HepG2 (cell line): ENCODE results near the gene OAS1. TPM values are rescaled to one million over a fixed set of nuclear protein-coding genes. Genes with fewer than 3 reads are reported as not detected.

Source experiments
- FOXP4 ChIP-seq: sonication (generic); formaldehyde crosslinking; IDR thresholded peaks from 2 replicates; pipeline ENCODE4 v1.4.0; 2020; ENCODE audit warnings: missing genetic modification reagents
- MEF2D ChIP-seq: sonication (generic); formaldehyde crosslinking; IDR thresholded peaks from 2 replicates; pipeline ENCODE4 v1.5.1; 2020; ENCODE audit warnings: mild to moderate bottlenecking, missing genetic modification reagents
- MIXL1 ChIP-seq: IDR thresholded peaks from 2 replicates; pipeline ENCODE4 v1.6.1; 2016
- NFE2L1 ChIP-seq: sonication (generic); formaldehyde crosslinking; IDR thresholded peaks from 2 replicates; pipeline ENCODE4 v1.4.0; 2020; ENCODE audit warnings: missing genetic modification reagents, mild to moderate bottlenecking, borderline replicate concordance
- TEAD3 ChIP-seq: optimal IDR thresholded peaks from 2 replicates; pipeline ENCODE3; 2016; ENCODE audit warnings: borderline replicate concordance
- THRA ChIP-seq: sonication (generic); formaldehyde crosslinking; IDR thresholded peaks from 2 replicates; pipeline ENCODE4 v1.4.0; 2020; ENCODE audit warnings: missing genetic modification reagents, borderline replicate concordance
- ZBTB42 ChIP-seq: sonication (generic); formaldehyde crosslinking; IDR thresholded peaks from 2 replicates; pipeline ENCODE4 v1.5.0; 2020; ENCODE audit warnings: mild to moderate bottlenecking, missing genetic modification reagents
- ZNF562 ChIP-seq: sonication (generic); formaldehyde crosslinking; IDR thresholded peaks from 2 replicates; pipeline ENCODE4 v1.8.0; 2022; ENCODE audit warnings: missing genetic modification reagents, borderline replicate concordance
- ZNF607 ChIP-seq: sonication (generic); formaldehyde crosslinking; IDR thresholded peaks from 2 replicates; pipeline ENCODE4 v1.5.1; 2020; ENCODE audit warnings: missing genetic modification reagents, mild to moderate bottlenecking, borderline replicate concordance
- ZNF709 ChIP-seq: sonication (generic); formaldehyde crosslinking; IDR thresholded peaks from 2 replicates; pipeline ENCODE4 v1.5.0; 2020; ENCODE audit warnings: mild to moderate bottlenecking, missing genetic modification reagents
- ZNF710 ChIP-seq: sonication (generic); formaldehyde crosslinking; IDR thresholded peaks from 2 replicates; pipeline ENCODE4 v1.5.0; 2020; ENCODE audit warnings: mild to moderate bottlenecking, missing genetic modification reagents, borderline replicate concordance
- ZNF766 ChIP-seq: sonication (generic); formaldehyde crosslinking; IDR thresholded peaks from 2 replicates; pipeline ENCODE4 v1.5.0; 2020; ENCODE audit warnings: missing genetic modification reagents, borderline replicate concordance
- ZNF781 ChIP-seq: sonication (generic); formaldehyde crosslinking; IDR thresholded peaks from 2 replicates; pipeline ENCODE4 v1.5.1; 2020; ENCODE audit warnings: borderline replicate concordance, mild to moderate bottlenecking, missing genetic modification reagents; ENCODE audit errors: not compliant biosample characterization
- polyA plus RNA-seq, 8 experiments: library from polyadenylated mRNA; depleted of rRNA in 3 of 8; stranded (reverse) in 7 of 8; unstranded in 1 of 8; fragments of >200 nt; fragmentation: Illumina TruSeq in 4 of 8; extraction: Trizol in 4 of 8; gene quantifications; 2 replicates each; pipeline versions ENCODE4 v1.2.1 to v1.2.3, GENCODE V29; 2011 to 2016; ENCODE audit warnings: low read depth in 4 of 8, missing spikeins in 1 of 8, mixed read lengths in 1 of 8; ENCODE audit not compliant: insufficient read depth in 1 of 8
- total RNA-seq, 5 experiments: library from RNA; depleted of rRNA; stranded (reverse); fragments of >200 nt; fragmentation: Illumina TruSeq; extraction: Trizol; gene quantifications; 2 replicates each; pipeline ENCODE4 v1.2.3, GENCODE V29; 2016; ENCODE audit warnings: low read depth in 1 of 5
- TF ChIP-seq, protein P1 (sequence below): sonication (generic); formaldehyde crosslinking; IDR thresholded peaks from 2 replicates; pipeline ENCODE4 v1.5.0; 2020; ENCODE audit warnings: missing genetic modification reagents
- TF ChIP-seq, protein P2 (sequence below): sonication (generic); formaldehyde crosslinking; IDR thresholded peaks from 2 replicates; pipeline ENCODE4 v1.4.0; 2020; ENCODE audit warnings: mild to moderate bottlenecking, low read depth, missing genetic modification reagents
- TF ChIP-seq, protein P3 (sequence below): IDR thresholded peaks from 2 replicates; pipeline ENCODE4 v1.6.1; 2018; ENCODE audit warnings: missing genetic modification reagents
- TF ChIP-seq, protein P4 (sequence below), 2 experiments: fragments of 450-650 bp in 1 of 2; sonication (generic) in 1 of 2; formaldehyde crosslinking; IDR thresholded peaks; 2 replicates each; pipeline versions ENCODE4 v1.5.0 to v1.8.0; 2020 to 2022; ENCODE audit warnings: mild to moderate bottlenecking in 1 of 2, missing genetic modification reagents in 1 of 2
- TF ChIP-seq, protein P5 (sequence below): sonication (generic); formaldehyde crosslinking; IDR thresholded peaks from 2 replicates; pipeline ENCODE4 v1.4.0; 2020; ENCODE audit warnings: mild to moderate bottlenecking, missing genetic modification reagents, borderline replicate concordance

The OAS1 gene
- total and polyA plus RNA-seq, 2 of the 13 experiments (the other 11 are each of a cell fraction or from before 2014, with no cell fraction given), result 6.5 to 10.6 TPM

GRCh38 chr12:112924986-112925385, 18.2 kb downstream of the OAS1 start (continued):
- TF ChIP-seq FOXP4 (CRISPR knock-in tag) (peak; percentile 45; the same call in 1 of the 2 replicates), ZNF562 (CRISPR knock-in tag) (no peak), TEAD3 (peak; percentile 24), ZBTB42 (CRISPR knock-in tag) (no peak), ZNF766 (CRISPR knock-in tag) (0 out of 2 replicates have a peak, but pooled peaks have one; percentile 27), ZNF781 (CRISPR knock-in tag) (no peak), MIXL1 (CRISPR knock-in tag) (peak; percentile 71), ZNF709 (CRISPR knock-in tag) (no peak), ZNF710 (CRISPR knock-in tag) (peak; percentile 24; the same call in 1 of the 2 replicates), THRA (CRISPR knock-in tag) (peak; percentile 78; the same call in 1 of the 2 replicates), NFE2L1 (CRISPR knock-in tag) (no peak), ZNF607 (no peak), MEF2D (CRISPR knock-in tag) (peak; percentile 73; the same call in 1 of the 2 replicates)
- TF ChIP-seq, protein P1, sequence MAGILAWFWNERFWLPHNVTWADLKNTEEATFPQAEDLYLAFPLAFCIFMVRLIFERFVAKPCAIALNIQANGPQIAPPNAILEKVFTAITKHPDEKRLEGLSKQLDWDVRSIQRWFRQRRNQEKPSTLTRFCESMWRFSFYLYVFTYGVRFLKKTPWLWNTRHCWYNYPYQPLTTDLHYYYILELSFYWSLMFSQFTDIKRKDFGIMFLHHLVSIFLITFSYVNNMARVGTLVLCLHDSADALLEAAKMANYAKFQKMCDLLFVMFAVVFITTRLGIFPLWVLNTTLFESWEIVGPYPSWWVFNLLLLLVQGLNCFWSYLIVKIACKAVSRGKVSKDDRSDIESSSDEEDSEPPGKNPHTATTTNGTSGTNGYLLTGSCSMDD (CRISPR knock-in tag), result no peak
- TF ChIP-seq, protein P2, sequence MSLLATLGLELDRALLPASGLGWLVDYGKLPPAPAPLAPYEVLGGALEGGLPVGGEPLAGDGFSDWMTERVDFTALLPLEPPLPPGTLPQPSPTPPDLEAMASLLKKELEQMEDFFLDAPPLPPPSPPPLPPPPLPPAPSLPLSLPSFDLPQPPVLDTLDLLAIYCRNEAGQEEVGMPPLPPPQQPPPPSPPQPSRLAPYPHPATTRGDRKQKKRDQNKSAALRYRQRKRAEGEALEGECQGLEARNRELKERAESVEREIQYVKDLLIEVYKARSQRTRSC (CRISPR knock-in tag), result no peak
- TF ChIP-seq, protein P3, sequence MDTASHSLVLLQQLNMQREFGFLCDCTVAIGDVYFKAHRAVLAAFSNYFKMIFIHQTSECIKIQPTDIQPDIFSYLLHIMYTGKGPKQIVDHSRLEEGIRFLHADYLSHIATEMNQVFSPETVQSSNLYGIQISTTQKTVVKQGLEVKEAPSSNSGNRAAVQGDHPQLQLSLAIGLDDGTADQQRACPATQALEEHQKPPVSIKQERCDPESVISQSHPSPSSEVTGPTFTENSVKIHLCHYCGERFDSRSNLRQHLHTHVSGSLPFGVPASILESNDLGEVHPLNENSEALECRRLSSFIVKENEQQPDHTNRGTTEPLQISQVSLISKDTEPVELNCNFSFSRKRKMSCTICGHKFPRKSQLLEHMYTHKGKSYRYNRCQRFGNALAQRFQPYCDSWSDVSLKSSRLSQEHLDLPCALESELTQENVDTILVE, result no peak
- TF ChIP-seq, protein P4, sequence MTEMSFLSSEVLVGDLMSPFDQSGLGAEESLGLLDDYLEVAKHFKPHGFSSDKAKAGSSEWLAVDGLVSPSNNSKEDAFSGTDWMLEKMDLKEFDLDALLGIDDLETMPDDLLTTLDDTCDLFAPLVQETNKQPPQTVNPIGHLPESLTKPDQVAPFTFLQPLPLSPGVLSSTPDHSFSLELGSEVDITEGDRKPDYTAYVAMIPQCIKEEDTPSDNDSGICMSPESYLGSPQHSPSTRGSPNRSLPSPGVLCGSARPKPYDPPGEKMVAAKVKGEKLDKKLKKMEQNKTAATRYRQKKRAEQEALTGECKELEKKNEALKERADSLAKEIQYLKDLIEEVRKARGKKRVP (CRISPR knock-in tag; IDR thresholded peaks at IDR 0.05), result no peak
- TF ChIP-seq, protein P5, sequence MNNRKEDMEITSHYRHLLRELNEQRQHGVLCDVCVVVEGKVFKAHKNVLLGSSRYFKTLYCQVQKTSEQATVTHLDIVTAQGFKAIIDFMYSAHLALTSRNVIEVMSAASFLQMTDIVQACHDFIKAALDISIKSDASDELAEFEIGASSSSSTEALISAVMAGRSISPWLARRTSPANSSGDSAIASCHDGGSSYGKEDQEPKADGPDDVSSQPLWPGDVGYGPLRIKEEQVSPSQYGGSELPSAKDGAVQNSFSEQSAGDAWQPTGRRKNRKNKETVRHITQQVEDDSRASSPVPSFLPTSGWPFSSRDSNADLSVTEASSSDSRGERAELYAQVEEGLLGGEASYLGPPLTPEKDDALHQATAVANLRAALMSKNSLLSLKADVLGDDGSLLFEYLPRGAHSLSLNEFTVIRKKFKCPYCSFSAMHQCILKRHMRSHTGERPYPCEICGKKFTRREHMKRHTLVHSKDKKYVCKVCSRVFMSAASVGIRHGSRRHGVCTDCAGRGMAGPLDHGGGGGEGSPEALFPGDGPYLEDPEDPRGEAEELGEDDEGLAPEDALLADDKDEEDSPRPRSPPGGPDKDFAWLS (CRISPR knock-in tag), result no peak
